ENCODE data around the gene A4GALT.

GRCh38 chr22:42695294-42695693 is 25.4 kb downstream of the A4GALT start:
- TF ChIP-seq CTCF (IDR thresholded peaks at IDR 0.05; ENCODE audit: low read length) (no peak), EZH2 (IDR thresholded peaks at IDR 0.05; ENCODE audit: borderline replicate concordance, low read length) (no peak)
